ENCODE results near the gene ADPRH.
"Not testable (repeated sequence)": the region's sequence is repeated elsewhere in the genome, so short reads cannot be mapped to it uniquely, and the experiment has no call there.

The ADPRH gene

DNA sequence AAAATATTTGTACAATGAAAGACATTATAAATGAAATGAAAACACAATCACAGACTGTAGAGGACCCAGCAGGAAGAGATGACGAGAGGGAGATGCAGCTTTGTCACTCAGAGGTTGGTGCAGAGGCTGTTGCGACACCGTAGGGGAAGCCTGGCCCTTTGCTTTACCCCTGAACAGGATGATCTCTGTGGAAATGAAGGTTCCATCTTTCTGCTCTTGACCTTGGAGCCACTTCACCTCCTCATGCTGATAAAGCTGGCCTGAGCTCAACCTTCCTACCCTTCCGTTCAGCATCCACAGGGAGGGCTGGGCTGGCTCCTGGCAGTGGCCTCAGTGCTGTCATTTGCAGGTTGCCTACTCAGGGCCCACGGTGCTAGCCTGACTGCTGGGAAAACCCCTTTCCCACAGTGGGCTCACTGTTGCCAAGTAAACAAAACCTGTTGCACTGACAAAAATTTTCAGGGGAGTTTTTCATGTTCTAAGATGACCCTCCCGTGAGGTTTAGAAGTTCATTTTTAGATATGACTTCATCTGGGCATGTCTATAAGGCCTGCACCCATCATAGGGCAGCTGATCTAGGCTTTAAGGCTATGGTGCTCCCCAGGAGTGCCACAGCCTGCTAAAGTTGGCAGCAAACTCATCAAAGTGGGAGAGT lies 16.9 kb upstream of the ADPRH start:
- Mint-ChIP-seq H3K36me3 (ENCODE audit: low read depth) (no peaks in the 10 kb centered on the region), H3K4me3 (no peak overlapping the region), H3K27me3 (ENCODE audit: low read depth, poor library complexity) (peaks cover 4% of the 10 kb centered on the region), H3K4me1 (no peaks in the 10 kb centered on the region), H3K9me3 (peaks cover 5% of the 10 kb centered on the region), H3K27ac (no peak overlapping the region)
- DNase-seq, result no peak
- TF ChIP-seq, protein P1, sequence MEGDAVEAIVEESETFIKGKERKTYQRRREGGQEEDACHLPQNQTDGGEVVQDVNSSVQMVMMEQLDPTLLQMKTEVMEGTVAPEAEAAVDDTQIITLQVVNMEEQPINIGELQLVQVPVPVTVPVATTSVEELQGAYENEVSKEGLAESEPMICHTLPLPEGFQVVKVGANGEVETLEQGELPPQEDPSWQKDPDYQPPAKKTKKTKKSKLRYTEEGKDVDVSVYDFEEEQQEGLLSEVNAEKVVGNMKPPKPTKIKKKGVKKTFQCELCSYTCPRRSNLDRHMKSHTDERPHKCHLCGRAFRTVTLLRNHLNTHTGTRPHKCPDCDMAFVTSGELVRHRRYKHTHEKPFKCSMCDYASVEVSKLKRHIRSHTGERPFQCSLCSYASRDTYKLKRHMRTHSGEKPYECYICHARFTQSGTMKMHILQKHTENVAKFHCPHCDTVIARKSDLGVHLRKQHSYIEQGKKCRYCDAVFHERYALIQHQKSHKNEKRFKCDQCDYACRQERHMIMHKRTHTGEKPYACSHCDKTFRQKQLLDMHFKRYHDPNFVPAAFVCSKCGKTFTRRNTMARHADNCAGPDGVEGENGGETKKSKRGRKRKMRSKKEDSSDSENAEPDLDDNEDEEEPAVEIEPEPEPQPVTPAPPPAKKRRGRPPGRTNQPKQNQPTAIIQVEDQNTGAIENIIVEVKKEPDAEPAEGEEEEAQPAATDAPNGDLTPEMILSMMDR (IDR thresholded peaks at IDR 0.05), result no peak

DNA sequence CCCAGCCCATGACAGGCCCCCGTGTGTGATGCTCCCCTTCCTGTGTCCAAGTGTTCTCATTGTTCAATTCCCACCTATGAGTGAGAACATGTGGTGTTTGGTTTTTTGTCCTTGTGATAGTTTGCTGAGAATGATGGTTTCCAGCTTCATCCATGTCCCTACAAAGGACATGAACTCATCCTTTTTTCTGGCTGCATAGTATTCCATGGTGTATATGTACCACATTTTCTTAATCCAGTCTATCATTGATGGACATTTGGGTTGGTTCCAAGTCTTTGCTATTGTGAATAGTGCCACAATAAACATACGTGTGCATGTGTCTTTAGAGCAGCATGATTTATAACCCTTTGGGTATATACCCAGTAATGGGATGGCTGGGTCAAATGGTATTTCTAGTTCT lies 16.0 kb upstream of the ADPRH start:
- H3K27ac Mint-ChIP-seq; H3K4me1 Mint-ChIP-seq; H3K36me3 Mint-ChIP-seq (ENCODE audit: low read depth); DNase-seq; H3K9me3 Mint-ChIP-seq; H3K4me3 Mint-ChIP-seq; H3K27me3 Mint-ChIP-seq (ENCODE audit: low read depth, poor library complexity): not testable (repeated sequence)

DNA sequence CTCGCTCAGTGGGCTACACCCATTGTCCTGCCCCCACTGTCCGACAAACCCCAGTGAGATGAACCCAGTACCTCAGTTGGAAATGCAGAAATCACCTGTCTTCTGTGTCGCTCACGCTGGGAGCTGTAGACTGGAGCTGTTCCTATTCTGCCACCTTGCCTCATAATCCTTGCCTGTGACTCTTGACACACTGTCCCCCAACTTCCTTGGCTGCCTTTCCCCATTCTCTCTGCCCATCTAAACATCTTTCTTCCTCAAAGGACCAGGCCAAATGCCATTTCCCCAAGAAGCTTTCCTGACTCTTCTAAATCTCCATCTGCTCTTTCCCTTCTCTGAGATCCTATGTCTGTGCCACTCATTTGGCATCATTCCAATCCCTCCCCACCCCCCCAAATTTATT lies 10.1 kb upstream of the ADPRH start:
- Mint-ChIP-seq H3K27me3 (ENCODE audit: low read depth, poor library complexity) (peaks cover 15% of the 10 kb centered on the region), H3K27ac (no peak overlapping the region), H3K4me1 (peaks cover 25% of the 10 kb centered on the region), H3K36me3 (ENCODE audit: low read depth) (no peaks in the 10 kb centered on the region), H3K4me3 (no peak overlapping the region), H3K9me3 (peaks cover 17% of the 10 kb centered on the region)
- TF ChIP-seq, protein P1 (IDR thresholded peaks at IDR 0.05), result no peak
- no peak for DNase-seq

DNA sequence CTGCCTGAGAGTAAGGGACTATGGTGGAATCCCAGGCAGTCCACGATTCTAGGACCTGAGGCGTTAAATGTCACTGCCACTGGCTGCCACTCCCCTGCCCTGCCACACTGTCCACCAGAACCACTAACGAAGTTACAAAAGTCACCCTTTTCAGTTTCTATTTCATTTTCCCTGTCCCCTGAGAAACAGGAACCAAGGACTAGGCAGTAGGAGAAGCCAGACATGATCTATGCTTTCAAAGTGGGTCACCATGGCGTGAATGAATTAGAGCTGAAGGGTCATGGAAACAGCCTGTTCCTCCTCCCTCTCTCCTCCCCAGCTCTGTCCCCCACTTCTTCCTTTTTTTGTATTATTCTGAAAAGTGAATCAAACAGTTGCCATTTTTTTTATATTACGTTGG lies 9.1 kb upstream of the ADPRH start:
- H3K27ac Mint-ChIP-seq, result peak overlapping the region; percentile 91
- TF ChIP-seq, protein P1 (IDR thresholded peaks at IDR 0.05), result no peak
- no peak for DNase-seq
- peaks cover 15% of the 10 kb centered on the region for H3K27me3 Mint-ChIP-seq (ENCODE audit: low read depth, poor library complexity)
- H3K4me3 Mint-ChIP-seq, result no peak overlapping the region
- H3K9me3 Mint-ChIP-seq, result peaks cover 17% of the 10 kb centered on the region
- peaks cover 25% of the 10 kb centered on the region for H3K4me1 Mint-ChIP-seq
- no peaks in the 10 kb centered on the region for H3K36me3 Mint-ChIP-seq (ENCODE audit: low read depth)

DNA sequence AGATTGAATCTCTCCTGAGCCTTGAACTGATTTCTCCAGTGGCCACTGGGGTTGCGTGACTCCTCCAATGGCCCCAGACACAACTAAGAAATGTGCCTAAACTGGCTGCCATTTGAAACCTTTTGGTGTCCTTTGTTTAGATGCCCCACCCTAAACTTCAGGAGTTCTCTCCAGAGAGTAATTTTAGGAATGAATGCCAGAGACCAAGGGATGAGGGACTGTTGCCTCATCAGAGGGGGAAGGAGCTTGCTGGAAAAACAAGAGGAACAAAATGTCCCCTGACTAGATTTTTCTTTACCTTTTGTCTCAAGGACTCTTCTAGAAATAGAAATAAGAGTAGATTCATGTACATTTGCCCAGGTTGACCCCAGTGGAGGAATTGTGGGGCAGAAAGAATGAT lies 8.1 kb upstream of the ADPRH start:
- Mint-ChIP-seq H3K4me3 (no peak overlapping the region), H3K9me3 (peaks cover 17% of the 10 kb centered on the region), H3K27me3 (ENCODE audit: low read depth, poor library complexity) (peaks cover 13% of the 10 kb centered on the region), H3K27ac (no peak overlapping the region), H3K36me3 (ENCODE audit: low read depth) (no peaks in the 10 kb centered on the region), H3K4me1 (peaks cover 25% of the 10 kb centered on the region)
- TF ChIP-seq, protein P1 (IDR thresholded peaks at IDR 0.05), result no peak
- no peak for DNase-seq

DNA sequence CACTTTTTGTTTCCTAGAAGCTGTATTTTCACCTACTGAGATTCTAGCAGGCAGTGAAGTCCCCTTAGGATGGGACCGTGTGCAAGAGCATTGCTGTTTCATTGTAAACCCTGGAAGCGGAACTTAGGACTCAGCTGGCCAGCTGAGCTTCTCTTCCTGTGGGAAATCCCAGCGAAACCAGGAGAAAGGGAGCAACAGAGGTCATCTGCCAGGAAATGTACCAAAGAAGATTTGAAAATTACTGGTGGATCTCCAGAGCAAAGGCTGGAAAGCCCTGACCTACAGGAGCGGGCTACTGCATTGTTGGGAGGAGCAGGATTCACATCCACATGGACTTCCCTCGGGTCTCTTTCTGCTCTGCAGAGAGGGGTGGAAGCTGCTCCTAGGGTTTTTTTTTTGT lies 7.6 kb upstream of the ADPRH start:
- DNase-seq, result no peak
- Mint-ChIP-seq H3K4me1 (peaks cover 25% of the 10 kb centered on the region), H3K4me3 (no peak overlapping the region), H3K9me3 (peaks cover 17% of the 10 kb centered on the region), H3K36me3 (ENCODE audit: low read depth) (no peaks in the 10 kb centered on the region), H3K27ac (no peak overlapping the region), H3K27me3 (ENCODE audit: low read depth, poor library complexity) (peaks cover 11% of the 10 kb centered on the region)
- TF ChIP-seq, protein P1 (IDR thresholded peaks at IDR 0.05), result no peak

Data from nephron progenitor cell (in vitro differentiated cells).